NK-92 treated with Interleukin-12 subunit alpha and Interleukin-12 subunit beta, amount 100 ng/mL, for 24 hours (cell line): ENCODE results near the gene CACNA1E.

ENCODE experiments used
- DNase-seq: peaks from one replicate; lab custom pipeline; 2025; lab: John Stamatoyannopoulos, UW

Gene CACNA1E

DNA sequence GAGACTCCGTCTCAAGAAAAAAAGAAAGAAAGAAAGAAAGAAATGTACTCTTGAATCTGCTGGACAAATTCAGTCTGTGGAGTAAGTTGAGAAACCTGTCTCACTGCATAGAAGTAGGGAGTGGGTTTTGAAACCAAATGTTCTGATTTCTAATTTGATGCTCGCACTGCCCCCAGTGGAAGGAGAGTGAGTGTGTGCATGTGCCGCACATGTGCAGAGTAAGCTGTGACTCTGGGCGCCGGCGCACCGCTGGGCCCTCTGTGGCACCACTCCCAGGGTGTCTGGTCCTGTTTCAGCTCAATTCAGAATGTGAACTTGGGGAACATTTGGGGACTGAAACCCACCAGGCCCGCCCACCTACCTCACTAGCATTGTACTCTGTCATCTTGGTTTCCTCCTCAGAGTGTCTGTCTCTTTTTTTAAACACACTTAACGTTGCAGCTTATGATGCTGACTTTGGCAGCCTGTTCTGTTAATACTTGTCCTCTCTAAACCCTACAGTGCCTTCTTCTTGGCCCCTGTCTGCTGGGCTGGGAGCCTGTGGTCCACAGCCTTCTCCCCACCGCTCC lies 104.6 kb downstream of the CACNA1E start:
- no peak for DNase-seq

DNA sequence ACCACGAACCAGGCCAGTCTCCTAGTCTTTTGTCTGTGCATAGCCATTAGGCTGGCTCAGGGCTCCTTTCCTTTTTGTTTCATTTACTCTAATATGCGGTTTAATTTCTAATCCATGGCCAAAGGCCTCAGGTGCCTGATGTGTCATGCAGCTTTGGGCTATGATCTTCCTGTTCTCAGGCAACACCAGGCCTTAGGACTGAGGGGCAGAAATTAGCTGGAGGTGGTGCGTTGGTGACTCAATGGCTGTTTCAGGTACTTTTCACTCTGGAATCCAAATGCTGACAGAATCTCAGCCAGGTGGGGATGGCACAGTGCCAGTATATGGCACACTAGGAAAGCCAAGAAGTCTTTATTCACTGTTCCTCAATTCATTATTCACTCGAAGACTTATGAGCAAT lies 105.3 kb downstream of the CACNA1E start:
- no peak for DNase-seq

DNA sequence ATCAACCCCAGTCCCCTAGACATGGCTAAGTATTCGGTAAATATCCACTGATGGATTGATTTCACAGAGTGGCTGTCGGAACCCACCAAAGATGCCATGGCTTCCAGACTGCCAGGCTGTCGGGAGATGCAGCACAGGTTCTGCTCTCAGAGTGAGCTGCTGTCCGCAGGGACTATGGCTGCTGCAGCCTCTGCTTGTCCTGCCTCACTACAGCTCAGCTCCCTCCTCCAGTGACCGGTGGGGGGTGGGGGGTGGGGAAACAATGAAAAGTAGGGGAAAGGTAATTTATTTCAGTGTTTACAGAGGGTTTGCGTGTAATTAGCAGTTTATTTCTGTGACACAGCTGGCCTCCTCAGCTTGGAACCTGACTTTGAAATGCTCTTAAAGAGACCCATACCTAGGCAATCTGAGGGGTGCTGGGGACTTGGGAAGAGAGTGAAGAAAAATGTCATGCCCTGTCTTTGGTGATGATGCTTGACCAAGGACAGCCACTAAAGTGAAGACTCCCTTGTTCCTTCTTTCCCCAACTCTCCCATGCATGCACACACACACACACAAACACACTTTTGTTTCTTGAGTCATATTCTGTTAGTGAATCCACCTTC lies 109.0 kb downstream of the CACNA1E start:
- DNase-seq = no peak

DNA sequence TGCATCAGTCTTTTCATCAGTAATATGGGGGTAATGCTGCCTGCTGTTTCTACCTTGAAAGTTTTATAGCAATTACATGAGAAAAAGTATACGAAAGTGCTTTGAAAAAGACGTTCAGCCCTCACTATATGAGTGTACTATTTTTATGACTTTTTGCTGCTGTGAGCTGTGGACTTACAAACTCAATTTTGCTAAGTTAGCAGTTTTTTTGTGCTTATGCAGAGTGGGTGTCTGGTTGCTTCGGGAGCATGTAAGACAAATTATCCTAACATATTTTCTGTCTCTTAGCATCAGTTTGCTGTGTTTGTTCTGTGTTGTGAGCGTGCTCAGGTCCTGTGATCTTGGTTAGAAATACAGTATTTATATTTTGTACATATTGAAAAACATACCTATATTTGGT lies 109.7 kb downstream of the CACNA1E start:
- DNase-seq = no peak

DNA sequence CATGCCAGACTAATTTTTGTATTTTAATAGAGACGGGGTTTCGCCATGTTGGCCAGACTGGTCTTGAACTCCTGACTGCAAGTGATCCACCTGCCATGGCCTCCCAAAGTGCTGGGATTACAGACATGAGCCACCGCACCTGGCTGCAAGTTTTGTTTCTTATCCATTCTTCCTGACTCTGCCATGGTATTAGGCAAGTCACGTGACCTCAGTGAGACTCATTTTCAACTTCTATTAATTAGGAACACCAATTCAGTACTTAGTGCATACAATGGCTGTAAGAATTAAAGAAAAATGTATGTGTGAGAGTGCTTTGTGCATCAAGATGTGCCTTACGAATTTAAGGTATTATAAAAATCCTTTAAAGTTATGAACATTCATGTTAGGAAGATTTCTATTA lies 111.2 kb downstream of the CACNA1E start:
- DNase-seq = no peak

DNA sequence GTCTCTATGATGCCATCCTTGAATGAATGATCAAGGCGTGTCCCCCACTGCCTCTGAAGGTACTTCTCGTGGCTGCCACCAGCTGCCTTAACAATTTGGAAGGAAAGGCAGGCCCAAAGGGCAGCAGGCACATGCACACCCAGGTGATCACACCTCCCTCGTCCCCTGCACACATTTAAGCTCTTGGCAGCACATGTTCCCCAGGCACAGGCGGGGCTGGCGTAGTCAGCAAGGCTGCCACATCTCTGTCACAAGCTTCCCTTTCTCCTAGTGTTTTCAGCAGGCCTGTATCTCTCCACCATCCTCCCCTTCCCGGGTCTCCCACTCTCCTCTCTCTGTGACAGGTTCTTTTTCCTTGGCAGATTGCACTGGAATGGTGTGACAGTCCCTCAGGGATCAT lies 111.9 kb downstream of the CACNA1E start:
- DNase-seq = no peak

DNA sequence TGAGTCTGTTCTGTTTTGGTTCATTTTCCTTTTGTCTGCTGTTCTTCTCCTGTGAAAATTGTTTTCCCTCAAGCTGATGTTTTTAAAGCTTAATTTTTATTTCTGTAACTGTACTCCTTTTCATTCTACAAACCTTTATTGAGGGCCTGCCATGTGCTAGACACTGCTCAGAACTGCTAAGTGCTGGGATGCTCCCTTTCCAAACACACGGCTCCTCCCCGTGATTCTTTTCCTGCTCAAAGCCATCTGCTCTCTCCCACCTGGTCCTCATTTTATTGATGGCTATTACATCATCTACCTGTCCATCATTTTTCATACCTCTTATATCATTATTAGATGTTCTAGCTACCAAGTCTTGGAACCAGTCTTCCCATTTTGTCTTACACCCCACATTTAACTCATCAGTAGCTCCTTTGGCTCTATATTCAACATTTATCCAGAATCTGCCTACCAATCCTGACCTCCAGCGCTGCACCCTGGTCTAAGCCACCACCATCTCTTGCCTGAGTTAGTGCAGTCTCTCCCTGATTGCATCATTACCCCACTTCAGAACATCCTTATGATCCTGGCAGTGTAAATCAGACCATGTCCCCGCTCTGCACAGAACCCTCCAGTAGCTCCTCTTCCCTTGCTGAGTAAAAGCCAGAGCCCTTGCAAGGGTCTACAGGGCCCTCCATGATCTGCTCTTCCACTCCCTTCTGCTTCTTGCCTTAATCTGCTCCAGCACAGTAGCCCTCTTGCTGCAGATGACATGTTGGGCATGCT lies 118.1 kb downstream of the CACNA1E start:
- no peak for DNase-seq

DNA sequence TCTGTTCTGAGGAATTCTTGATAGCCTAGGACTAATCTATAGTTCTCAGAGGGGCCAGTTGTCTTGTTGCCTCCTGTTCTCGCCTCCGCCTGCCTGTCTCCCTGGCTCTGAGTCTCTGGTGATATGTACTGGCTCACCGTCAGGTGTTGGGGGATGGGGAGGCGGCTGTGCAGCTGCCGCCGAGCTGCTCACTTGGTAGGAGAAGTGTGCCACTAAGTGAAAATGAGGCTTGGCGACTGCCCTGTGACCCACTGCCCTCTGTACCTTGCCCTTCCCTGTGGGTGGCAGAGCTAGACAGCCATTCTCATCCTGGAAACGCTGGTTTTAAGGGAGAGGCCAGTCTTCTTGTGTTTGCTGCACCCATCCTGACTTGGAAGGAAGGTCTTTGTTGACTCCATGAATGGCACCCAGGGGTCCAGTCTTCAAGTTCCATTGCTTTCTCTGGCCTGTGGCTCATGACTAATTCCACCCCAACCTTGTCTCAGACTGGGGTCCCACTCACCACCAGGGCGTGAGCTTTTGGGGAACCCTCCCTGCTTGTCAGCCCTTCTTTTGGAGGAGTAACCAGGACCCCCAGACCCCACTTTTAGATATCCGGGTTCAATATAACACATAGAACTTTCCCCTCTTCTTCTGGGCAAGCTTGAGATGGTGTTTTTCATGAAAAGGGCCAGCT lies 120.6 kb downstream of the CACNA1E start:
- no peak for DNase-seq

DNA sequence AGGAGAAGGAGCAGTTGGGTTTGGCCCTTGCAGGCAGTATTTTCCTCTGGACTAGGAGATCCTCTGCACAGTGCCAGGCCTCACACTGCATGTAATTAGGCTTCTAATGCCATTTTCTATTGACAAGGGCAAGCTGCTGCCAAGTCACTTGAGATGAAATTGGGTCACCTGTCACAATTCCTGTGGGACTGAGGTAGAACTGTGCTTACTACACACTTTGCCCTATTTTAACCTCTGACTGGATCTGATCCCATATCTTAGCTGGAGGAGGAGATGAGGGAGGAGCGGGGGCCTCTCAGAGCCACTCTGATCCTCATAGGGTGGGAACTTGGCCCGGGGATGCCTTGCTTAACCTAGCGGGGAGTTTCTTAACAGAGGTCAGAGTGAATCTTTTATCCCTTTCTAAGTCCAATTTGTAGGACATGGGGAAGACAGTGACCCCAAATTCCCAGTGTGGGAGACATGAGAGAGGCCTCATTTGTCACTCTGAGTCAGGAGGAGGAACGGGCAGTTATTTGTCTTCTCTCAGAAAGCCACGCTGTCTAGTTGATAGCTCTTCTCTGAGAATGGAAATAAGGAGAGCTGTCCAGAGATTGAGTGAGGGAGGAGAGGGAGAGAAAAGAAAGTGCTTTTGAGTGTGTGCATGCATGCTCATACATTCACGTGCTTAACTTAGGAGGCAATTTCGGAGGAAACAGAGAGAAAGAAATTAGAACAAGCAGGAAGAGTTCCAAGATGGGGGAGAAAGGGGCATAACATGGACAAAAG lies 121.3 kb downstream of the CACNA1E start:
- DNase-seq = no peak

DNA sequence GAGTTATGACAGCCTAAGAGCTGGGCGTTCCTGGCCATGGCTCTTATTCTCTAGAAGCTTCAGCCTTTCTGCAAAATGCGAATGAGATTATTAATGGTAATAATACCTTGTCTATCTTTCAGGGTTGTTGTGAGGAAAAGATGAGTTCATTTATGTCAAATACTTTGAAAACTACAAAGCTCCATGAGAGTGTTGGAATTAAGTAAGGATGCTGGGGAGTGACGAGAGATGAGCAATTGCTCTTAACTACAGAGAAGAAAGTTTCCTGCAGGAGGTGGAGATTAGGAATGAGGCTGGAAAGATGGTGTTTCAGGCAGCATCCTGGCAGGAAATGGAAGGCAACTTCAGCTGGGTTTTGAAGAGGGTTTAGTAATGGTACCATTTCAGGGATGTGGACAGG lies 124.2 kb downstream of the CACNA1E start:
- DNase-seq = no peak

DNA sequence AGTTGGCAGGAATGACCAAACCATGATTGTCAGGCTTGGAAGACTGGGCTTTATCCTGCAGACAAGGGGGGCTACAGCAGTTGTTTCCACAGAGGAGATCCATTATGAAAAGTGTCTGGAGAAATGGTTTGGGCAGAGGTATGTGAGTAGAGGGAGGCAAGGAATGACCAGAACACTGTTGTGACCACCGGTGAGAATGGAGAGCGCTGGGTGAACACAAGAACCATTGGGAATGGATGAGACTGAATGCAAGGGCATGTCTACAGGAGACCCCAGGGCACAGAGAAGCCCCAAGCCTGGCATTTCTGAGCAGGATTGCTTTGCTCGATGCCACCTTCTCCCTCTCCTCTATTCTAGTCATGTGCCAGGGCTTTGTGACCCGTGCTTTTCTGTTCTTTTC lies 125.1 kb downstream of the CACNA1E start:
- DNase-seq = no peak

DNA sequence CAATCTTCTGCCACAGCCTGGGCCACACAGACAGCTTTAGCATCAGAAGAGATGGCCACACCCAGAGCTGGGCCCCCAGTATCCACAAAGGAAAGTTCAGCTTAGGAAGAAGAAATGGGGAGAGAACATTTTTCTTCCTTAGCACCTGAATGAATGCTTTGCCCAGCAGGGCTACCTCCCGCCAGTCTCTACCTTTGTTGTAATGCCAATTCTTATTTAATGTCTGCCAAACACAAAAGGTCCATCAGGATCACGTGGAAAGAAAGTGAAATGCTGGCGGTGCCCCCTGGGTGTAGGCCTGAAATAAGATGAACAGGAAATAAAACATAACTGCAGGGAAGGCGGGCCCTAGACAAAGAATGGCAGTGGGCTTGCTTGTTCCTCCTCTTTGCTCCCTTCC lies 125.6 kb downstream of the CACNA1E start:
- no peak for DNase-seq

DNA sequence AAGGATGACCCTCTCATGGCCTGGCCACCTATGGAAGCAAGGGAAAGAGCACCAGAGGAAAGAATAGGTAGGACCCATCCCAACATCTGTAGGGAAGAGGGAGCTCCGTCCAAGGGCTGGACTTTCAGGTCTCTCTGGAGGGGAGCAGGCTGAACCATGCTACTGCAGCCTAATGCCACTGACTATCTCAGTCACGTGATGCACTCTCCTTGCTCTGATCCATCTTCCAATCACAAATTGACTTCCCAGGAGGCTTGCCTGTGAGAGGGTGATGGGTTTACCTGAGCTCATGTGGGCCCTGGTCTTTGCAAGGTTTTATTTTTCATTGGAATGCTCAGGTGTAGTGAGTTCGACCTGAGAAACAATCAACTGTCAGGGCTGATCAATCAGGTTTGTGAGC lies 128.8 kb downstream of the CACNA1E start:
- DNase-seq = no peak

DNA sequence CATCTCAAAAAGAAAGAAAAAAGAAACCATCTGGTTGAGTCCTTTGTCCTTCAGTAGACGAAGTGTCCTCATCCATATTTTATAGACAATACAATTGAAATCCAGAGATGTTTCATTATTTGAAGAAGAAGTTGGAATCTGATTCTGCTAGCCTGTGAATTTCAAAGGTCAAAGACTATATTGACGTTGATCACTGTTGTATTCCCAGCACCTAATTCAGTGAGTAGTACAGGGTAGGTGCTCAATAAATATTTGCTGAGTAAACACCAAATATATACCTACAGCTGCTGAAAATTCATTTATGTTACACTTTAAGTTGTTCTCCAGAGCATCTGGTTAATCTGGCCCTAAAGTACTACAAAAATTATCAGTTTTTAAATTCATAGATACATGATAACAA lies 135.2 kb downstream of the CACNA1E start:
- DNase-seq = no peak

DNA sequence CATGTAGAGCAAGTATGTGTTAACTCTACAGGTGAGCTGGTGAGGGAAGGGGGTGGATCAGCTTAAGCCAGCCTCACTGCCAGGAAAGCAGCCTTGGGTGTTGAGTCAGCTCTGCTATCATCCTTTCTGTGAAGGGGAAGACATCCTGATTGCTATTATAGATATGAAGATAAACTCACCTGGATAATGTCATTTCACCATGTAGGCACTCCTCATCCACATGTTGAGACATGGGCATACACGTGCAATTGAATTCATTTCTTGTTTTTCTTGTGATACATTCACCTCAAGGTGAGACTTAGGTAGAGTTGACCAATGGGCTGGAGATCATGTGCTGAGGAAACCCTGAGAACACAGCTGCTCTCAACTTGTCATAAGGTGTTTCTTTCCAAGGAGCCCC lies 136.9 kb downstream of the CACNA1E start:
- no peak for DNase-seq

DNA sequence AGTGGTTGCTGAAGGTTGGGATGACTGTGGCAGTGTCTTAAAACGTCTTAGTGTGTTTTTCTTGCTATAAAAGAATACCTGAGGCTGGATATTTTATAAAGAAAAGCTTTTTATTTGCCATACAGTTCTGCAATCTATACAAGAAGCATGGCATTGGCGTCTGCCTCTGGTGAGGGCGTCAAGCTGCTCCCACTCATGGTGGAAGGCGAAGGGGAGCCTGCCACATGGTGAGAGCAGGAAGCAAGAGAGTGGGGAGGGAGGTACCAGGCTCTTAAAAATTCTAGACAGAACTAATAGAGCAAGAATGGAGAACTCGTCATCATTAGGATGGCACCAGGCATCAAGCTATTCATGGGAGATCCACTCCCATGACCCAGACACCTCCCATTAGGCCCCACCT lies 140.5 kb downstream of the CACNA1E start:
- DNase-seq = no peak

DNA sequence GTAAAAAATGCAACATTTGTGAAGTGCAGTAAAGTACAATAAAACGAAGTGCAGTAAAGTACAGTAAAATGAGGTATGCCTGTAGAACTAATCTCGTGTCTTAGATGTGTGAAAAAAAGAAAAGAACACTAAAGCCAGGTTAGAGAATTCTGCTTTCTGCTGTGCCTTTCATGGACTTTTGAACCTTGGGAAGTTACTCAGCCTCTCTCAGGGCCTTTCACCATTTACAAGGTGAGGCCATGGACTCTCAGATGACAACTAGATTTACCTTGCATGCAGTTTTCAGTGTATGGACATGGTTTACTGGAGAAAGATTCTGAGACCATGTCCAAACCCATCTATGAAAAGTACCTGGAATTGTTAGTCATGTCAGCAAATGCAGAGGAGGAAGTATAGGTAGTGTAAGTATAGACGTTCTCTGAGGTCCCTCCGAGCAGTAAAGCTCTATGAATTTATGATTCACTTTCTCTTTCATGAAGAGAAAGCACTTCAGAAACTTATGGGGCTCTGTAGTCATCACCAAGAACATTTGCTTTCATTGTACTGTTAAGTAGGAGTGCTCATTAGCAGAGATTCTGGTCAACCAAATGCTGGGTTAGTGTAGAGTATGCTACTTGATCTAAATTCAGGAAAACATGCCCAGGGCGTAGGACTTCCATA lies 143.1 kb downstream of the CACNA1E start:
- no peak for DNase-seq

DNA sequence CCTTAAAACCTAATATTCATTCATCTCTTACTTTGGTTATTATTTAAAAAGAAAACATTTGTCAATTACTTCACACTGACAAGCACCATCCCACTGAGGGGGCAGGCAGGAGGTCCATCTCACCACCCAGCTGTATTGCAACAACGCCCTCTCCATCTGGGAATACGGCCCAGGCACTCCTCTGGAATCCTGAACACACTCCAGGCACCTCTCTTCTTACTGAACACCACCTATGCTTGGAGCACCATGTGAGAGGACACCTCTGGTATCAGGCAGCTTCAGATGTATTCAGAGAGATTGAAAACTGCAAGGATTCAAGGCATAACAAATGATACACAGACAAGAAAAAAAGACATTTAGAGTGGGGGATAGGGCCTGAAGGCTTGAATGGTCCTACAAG lies 147.1 kb downstream of the CACNA1E start:
- DNase-seq = no peak

DNA sequence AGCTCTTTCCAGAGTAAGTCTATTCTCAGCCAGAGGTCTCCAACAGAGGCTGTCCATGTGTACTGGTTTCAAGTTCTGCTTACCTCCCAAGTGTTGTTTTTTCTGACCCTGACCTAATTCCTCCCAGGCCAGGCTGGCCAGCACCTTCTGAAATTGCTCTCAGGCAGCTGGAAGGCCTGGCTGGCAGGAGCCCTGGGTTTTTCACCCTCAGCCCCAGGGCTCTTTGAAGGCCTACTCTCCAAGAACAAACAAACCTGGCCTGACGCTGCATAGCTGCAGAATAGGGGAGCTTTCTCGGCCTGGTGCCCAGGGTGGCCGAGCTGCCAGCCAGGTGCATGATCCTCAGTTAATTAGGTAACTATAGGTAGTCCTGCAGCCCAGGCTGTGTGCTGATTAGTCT lies 147.5 kb downstream of the CACNA1E start:
- DNase-seq = no peak

DNA sequence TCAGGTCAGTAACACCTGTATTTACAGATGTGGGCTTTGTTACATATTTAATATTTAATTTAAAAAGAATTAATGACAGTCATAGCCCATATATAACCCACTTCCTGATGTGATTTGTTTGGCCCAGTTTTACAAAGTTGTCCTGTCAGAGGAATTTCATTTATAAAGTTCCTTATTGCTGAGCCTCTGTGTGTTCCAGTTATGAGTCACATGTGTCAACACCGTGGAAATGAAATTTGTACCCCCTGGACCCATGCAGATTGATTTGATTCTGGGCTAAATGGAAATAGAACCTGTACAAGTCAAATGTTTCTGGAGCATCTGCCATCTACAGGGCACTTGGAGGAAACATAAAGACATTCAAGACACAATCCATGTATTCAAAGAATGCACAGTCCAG lies 149.2 kb downstream of the CACNA1E start:
- no peak for DNase-seq

DNA sequence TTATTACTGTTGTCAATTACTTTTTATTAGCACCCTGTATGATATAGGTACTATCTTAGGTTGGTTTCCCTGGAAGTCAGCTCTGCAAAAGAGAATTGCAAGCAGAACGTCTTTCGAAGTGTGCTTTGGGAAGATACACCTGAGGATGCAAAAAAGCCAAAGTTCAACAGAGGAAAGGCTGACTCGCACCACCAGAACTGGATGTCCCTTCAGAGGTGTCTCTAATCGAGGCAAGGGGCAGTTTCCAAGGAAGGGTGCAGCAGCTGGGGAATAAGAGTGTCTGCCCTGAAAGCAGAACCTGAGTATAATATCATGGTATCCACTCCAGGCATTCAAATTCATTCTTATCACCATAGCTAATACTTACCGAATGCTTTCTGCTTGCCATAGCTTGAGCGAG lies 149.6 kb downstream of the CACNA1E start:
- DNase-seq = no peak

DNA sequence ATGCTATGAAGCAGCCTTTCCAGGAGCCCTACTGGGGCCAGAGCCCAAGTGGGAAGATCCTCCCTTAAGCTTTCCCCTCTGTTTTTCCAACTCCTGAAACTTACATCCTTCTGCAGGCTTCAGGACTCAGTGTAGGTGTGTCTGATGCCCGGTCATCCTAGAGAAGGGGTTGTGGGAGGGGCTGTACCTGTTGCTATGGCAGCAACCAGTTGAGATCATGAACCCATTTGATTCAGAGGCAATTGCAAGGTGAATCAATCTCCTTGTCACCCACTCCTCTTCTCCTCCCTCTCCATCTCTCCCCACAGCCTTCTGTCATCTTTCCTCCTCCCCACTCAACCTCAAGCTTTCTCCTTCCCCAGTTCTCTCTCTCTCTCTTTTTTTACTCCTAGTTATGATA lies 151.8 kb downstream of the CACNA1E start:
- no peak for DNase-seq
